Measurements from ENCODE around the gene EPG5.

- TF ChIP-seq SIN3A (IDR thresholded peaks at IDR 0.05; ENCODE audit: low read depth, low read length) (no peak), JUND (IDR thresholded peaks at IDR 0.05; ENCODE audit: low read depth, low read length) (no peak), ZBTB33 (IDR thresholded peaks at IDR 0.05) (no peak), EGR1 (IDR thresholded peaks at IDR 0.05; ENCODE audit: borderline replicate concordance in 1 of 2, low read depth in 2 of 2, low read length in 2 of 2) (no peak), ZNF24 (IDR thresholded peaks at IDR 0.05) (no peak), EZH2 (IDR thresholded peaks at IDR 0.05; ENCODE audit: borderline replicate concordance, control insufficient read depth, low read depth, low read length) (no peak)
Measured at GRCh38 chr18:45999536-45999935, 32.4 kb upstream of the EPG5 start.
